HepG2 (cell line): Measurements from ENCODE around the gene TP53TG5. TPM values are rescaled to one million over a fixed set of nuclear protein-coding genes. Genes with fewer than 3 reads are reported as not detected.

ENCODE experiments used
- ATAC-seq: fragments of 200-7000 bp; cut with Tn5 transposase; 3 replicates; pipeline ENCODE4 v1.9.1; 2020; ENCODE audit warnings: mild to moderate bottlenecking, moderate library complexity
- BruUV-seq: library from RNA; stranded (reverse); fragments of 400-500 nt; replicated peaks from 2 replicates; lab custom pipeline; 2021; lab: Mats Ljungman, UMichigan
- CTCF ChIA-PET: fragments of 300-600 bp; formaldehyde crosslinking; extraction: SDS; loops from one replicate; lab custom pipeline; 2021; ENCODE audit warnings: low total read pairs, inconsistent platforms, low intra/inter-chr PET ratio; lab: Yijun Ruan, JAX
- POLR2A ChIA-PET: fragments of 350-600 bp; sonication (Branson Sonifier 250); formaldehyde crosslinking; loops from one replicate; lab custom pipeline; 2020; ENCODE audit warnings: antibody characterized with exemption, inconsistent platforms; lab: Yijun Ruan, JAX
- DNase-seq: peaks from one replicate; pipeline ENCODE4 v3.0.0-alpha.2; 2015; ENCODE audit warnings: low spot score
- FAIRE-seq: peaks from 3 replicates; lab custom pipeline; 2011; peaks lifted over from hg19 to GRCh38; lab: Jason Lieb, UNC
- H2AFZ ChIP-seq: one replicate; pipeline ENCODE4 v1.6.1; 2011; ENCODE audit warnings: low read length, inconsistent platforms
- H3K27ac ChIP-seq: fragments of 300-600 bp; 3 replicates; pipeline ENCODE4 v1.8.0; 2011; ENCODE audit warnings: mixed run types, mild to moderate bottlenecking, mixed read lengths, low read length, inconsistent platforms; ENCODE audit not compliant: insufficient read depth; ENCODE audit errors: extremely low read length
- H3K27me3 ChIP-seq, 2 experiments: fragments of 200-600 bp in 1 of 2; 2 replicates in 1 of 2; 3 replicates in 1 of 2; pipeline versions ENCODE4 v1.6.0 to v1.8.0; 2011; ENCODE audit warnings: low read length in 2 of 2, mild to moderate bottlenecking in 2 of 2, moderate library complexity in 2 of 2, inconsistent platforms in 1 of 2; ENCODE audit not compliant: insufficient read depth in 2 of 2, control insufficient read depth in 1 of 2
- H3K36me3 ChIP-seq, 2 experiments: fragments of 200-600 bp in 1 of 2; replicated peaks in 1 of 2; 2 replicates in 1 of 2; 3 replicates in 1 of 2; pipeline versions ENCODE4 v1.5.1 to v1.8.0; 2011; ENCODE audit warnings: low read length in 2 of 2, inconsistent platforms in 1 of 2; ENCODE audit not compliant: insufficient read depth in 2 of 2, control insufficient read depth in 1 of 2
- H3K4me1 ChIP-seq: 2 replicates; pipeline ENCODE4 v1.5.1; 2012; ENCODE audit warnings: low read length, inconsistent platforms; ENCODE audit not compliant: insufficient read depth
- H3K4me2 ChIP-seq: 2 replicates; pipeline ENCODE4 v1.6.0; 2011; ENCODE audit warnings: low read depth, low read length, inconsistent platforms
- H3K4me3 ChIP-seq, 3 experiments: fragments of 200-600 bp in 1 of 3; sonication (generic), shearing (Covaris generic) in 1 of 3; replicated peaks in 1 of 3; 2 replicates each; pipeline ENCODE4 v1.5.1; 2011 to 2016; ENCODE audit warnings: low read length in 3 of 3, inconsistent platforms in 2 of 3, low read depth in 2 of 3, mild to moderate bottlenecking in 2 of 3, control low read depth in 1 of 3, mixed read lengths in 1 of 3; ENCODE audit not compliant: insufficient read depth in 1 of 3
- H3K79me2 ChIP-seq: one replicate; pipeline ENCODE4 v1.6.1; 2011; ENCODE audit warnings: low read length, inconsistent platforms; ENCODE audit not compliant: insufficient read depth
- H3K9ac ChIP-seq: 2 replicates; pipeline ENCODE4 v1.6.0; 2011; ENCODE audit warnings: mild to moderate bottlenecking, low read depth, low read length, inconsistent platforms; ENCODE audit not compliant: insufficient read depth
- H3K9me3 ChIP-seq: 2 replicates; pipeline ENCODE4 v1.5.1; 2012; ENCODE audit warnings: mild to moderate bottlenecking, low read length
- H4K20me1 ChIP-seq: 2 replicates; pipeline ENCODE4 v1.6.0; 2011; ENCODE audit warnings: inconsistent platforms, mild to moderate bottlenecking, low read length, moderate library complexity; ENCODE audit not compliant: insufficient read depth
- KAT8 ChIP-seq: IDR thresholded peaks from 2 replicates; pipeline ENCODE4 v1.6.1; 2016; ENCODE audit warnings: missing genetic modification reagents, missing compliant biosample characterization
- RBAK ChIP-seq: sonication (generic); formaldehyde crosslinking; IDR thresholded peaks from 2 replicates; pipeline ENCODE4 v1.5.1; 2020; ENCODE audit warnings: mild to moderate bottlenecking, missing genetic modification reagents
- SRF ChIP-seq: IDR thresholded peaks from 2 replicates; pipeline ENCODE4 v1.6.1; 2011; ENCODE audit warnings: mild to moderate bottlenecking, low read depth, low read length, moderate library complexity
- ZNF232 ChIP-seq: sonication (generic); formaldehyde crosslinking; IDR thresholded peaks from 2 replicates; pipeline ENCODE4 v1.4.0; 2020; ENCODE audit warnings: missing genetic modification reagents, borderline replicate concordance
- ZNF562 ChIP-seq: sonication (generic); formaldehyde crosslinking; IDR thresholded peaks from 2 replicates; pipeline ENCODE4 v1.8.0; 2022; ENCODE audit warnings: missing genetic modification reagents, borderline replicate concordance
- ZNF639 ChIP-seq: conservative IDR thresholded peaks from 2 replicates; pipeline ENCODE4 v1.6.1; 2018; ENCODE audit warnings: missing genetic modification reagents
- ZNF768 ChIP-seq: sonication (generic); formaldehyde crosslinking; IDR thresholded peaks from 2 replicates; pipeline ENCODE4 v1.4.0; 2020; ENCODE audit warnings: missing genetic modification reagents
- WGBS: methylation state at CpG from one replicate; pipeline ENCODE4 v1.1.6; 2017; ENCODE audit warnings: low lambda C conversion rate; 5-methylcytosine and 5-hydroxymethylcytosine counted together
- in situ Hi-C: cut with HindIII; loops from 2 replicates; pipeline ENCODE4 v1.10.0; 2017; ENCODE audit warnings: low pct_unique_long_range_greater_than_20kb; ENCODE audit not compliant: extremely low pct_ligation_motif_present
- intact Hi-C: fragments of 100-400 bp; cut with micrococcal nuclease; formaldehyde crosslinking; loops from one replicate; pipeline ENCODE4 v1.10.0; 2022; ENCODE audit not compliant: unreplicated experiment
- polyA plus RNA-seq, 8 experiments: library from polyadenylated mRNA; depleted of rRNA in 3 of 8; stranded (reverse) in 7 of 8; unstranded in 1 of 8; fragments of >200 nt; fragmentation: Illumina TruSeq in 4 of 8; extraction: Trizol in 4 of 8; gene quantifications; 2 replicates each; pipeline versions ENCODE4 v1.2.1 to v1.2.3, GENCODE V29; 2011 to 2016; ENCODE audit warnings: low read depth in 4 of 8, missing spikeins in 1 of 8, mixed read lengths in 1 of 8; ENCODE audit not compliant: insufficient read depth in 1 of 8
- total RNA-seq, 5 experiments: library from RNA; depleted of rRNA; stranded (reverse); fragments of >200 nt; fragmentation: Illumina TruSeq; extraction: Trizol; gene quantifications; 2 replicates each; pipeline ENCODE4 v1.2.3, GENCODE V29; 2016; ENCODE audit warnings: low read depth in 1 of 5

The TP53TG5 gene
- total and polyA plus RNA-seq, 2 of the 13 experiments (the other 11 are each of a cell fraction or from before 2014, with no cell fraction given): 0.11 TPM; not detected in 1

- ChIA-PET POLR2A (interaction anchor here (1.7 kb wide), 1 partner anchor 48 kb away, joined by 6 read pairs; the partner anchor contains the start of gene SYS1), CTCF (no interaction called here)
- Histone ChIP-seq H3K9ac (no peak overlapping the region), H3K4me3 (no peak overlapping the region), H3K79me2 (no peaks in the 10 kb centered on the region), H3K4me2 (no peak overlapping the region), H2AFZ (no peak overlapping the region), H3K27me3 (no peaks in the 10 kb centered on the region; a peak in 2 of 5 replicates), H3K36me3 (no peaks in the 10 kb centered on the region), H3K9me3 (no peaks in the 10 kb centered on the region), H3K4me1 (peaks cover 21% of the 10 kb centered on the region), H4K20me1 (no peaks in the 10 kb centered on the region), H3K27ac (no peak overlapping the region)
- intact Hi-C loops: no loop called here
- no peak for ATAC-seq
- DNase-seq: no peak
- no peak for TF ChIP-seq KAT8
- TF ChIP-seq RBAK: no peak
- no peak for TF ChIP-seq ZNF232
- TF ChIP-seq SRF: no peak
- TF ChIP-seq ZNF562 (CRISPR knock-in tag): no peak
- TF ChIP-seq ZNF639 (CRISPR knock-in tag): no peak
- BruUV-seq: no TSS peak
- in situ Hi-C loops: no loop called here
- no peak for FAIRE-seq
- 85% methylated on average over 8 of the region's 8 CpGs for WGBS
These were observed 32.8 kb upstream of the TP53TG5 start for GRCh38 chr20:45410887-45411286.

DNA sequence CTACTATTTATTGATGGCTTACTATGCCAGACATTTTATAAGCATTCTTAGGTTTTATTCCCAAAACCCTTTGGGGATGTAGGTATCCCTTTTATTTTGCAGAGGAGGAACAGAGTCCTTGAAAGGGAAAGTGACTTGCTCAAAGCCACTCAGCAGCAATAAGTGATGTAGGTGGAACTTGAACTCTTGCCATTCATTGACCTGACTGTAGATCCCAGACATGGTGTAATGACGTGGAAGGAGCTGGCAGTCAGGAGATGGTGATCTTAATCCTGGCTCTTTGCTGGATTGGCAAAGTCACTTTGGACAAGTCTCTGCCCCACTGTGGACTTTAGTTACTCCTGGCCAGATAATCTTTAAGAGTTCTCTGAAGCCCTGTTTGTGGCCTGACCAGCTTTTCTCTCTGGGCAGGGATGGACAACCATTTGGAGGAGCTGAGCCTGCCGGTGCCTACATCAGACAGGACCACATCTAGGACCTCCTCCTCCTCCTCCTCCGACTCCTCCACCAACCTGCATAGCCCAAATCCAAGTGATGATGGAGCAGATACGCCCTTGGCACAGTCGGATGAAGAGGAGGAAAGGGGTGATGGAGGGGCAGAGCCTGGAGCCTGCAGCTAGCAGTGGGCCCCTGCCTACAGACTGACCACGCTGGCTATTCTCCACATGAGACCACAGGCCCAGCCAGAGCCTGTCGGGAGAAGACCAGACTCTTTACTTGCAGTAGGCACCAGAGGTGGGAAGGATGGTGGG, 31.6 kb upstream of the TP53TG5 start:
- ATAC-seq (no peak), FAIRE-seq (no peak), DNase-seq (no peak)
- POLR2A ChIA-PET: no interaction called here
- no peaks in the 10 kb centered on the region for H3K36me3 ChIP-seq
- no peak overlapping the region for H3K9ac ChIP-seq
- BruUV-seq: no TSS peak
- TF ChIP-seq ZNF768 (CRISPR knock-in tag): no peak
- H3K4me1 ChIP-seq: peaks cover 22% of the 10 kb centered on the region
- H3K4me2 ChIP-seq: no peak overlapping the region
- no peak overlapping the region for H3K27ac ChIP-seq
- H3K27me3 ChIP-seq: peaks cover 2 to 5% of the 10 kb centered on the region in 2 experiments; a peak in 2 of 5 replicates
- CTCF ChIA-PET: no interaction called here
- in situ Hi-C loops (no loop called here), intact Hi-C loops (no loop called here)
- 92% methylated on average over 7 of the region's 7 CpGs for WGBS
- H3K4me3 ChIP-seq: no peak overlapping the region
- no peak overlapping the region for H2AFZ ChIP-seq
- no peaks in the 10 kb centered on the region for H3K79me2 ChIP-seq
- no peaks in the 10 kb centered on the region for H3K9me3 ChIP-seq
- no peaks in the 10 kb centered on the region for H4K20me1 ChIP-seq
